GM12878 (cell line): ENCODE data around the gene CCDC9B. TPM values are rescaled to one million over a fixed set of nuclear protein-coding genes. Genes with fewer than 3 reads are reported as not detected.
A peak's percentile ranks its signal among the peaks of the same experiment; 100 is the strongest.

Experiments used
- ATAC-seq: fragments of 200-7000 bp; cut with Tn5 transposase; 3 replicates; pipeline ENCODE4 v1.9.1; 2020; ENCODE audit warnings: mild to moderate bottlenecking, moderate library complexity
- BruUV-seq: library from RNA; stranded (reverse); fragments of 400-500 nt; replicated peaks from 2 replicates; lab custom pipeline; 2021; lab: Mats Ljungman, UMichigan
- CTCF ChIA-PET: fragments of 300-600 bp; sonication (Branson Sonifier 250); formaldehyde crosslinking; extraction: SDS; loops from one replicate; lab custom pipeline; 2021; ENCODE audit warnings: inconsistent platforms; lab: Yijun Ruan, JAX
- POLR2A ChIA-PET: fragments of 350-600 bp; formaldehyde crosslinking; extraction: SDS; loops from one replicate; lab custom pipeline; 2021; ENCODE audit warnings: inconsistent platforms; lab: Charles Lee
- RAD21 ChIA-PET: fragments of 300-600 bp; sonication (Branson Sonifier 250); formaldehyde crosslinking; loops from one replicate; lab custom pipeline; 2023; ENCODE audit warnings: antibody characterized with exemption; ENCODE audit not compliant: unreplicated experiment; lab: Charles Lee
- SMC1A ChIA-PET: fragments of 300-600 bp; sonication (Branson Sonifier 250); formaldehyde crosslinking; loops from one replicate; lab custom pipeline; 2023; ENCODE audit not compliant: unreplicated experiment, uncharacterized antibody; lab: Charles Lee
- DNase-seq: peaks from one replicate; pipeline ENCODE4 v3.0.0-alpha.2; 2011; ENCODE audit warnings: low read depth, low spot score
- FAIRE-seq: peaks from 3 replicates; lab custom pipeline; 2011; peaks lifted over from hg19 to GRCh38; lab: Jason Lieb, UNC
- H2AFZ ChIP-seq: 2 replicates; pipeline ENCODE4 v1.6.0; 2011; ENCODE audit warnings: low read depth, low read length, control low read depth; ENCODE audit not compliant: control insufficient read depth
- H3K27ac ChIP-seq: 2 replicates; pipeline ENCODE4 v1.5.1; 2011; ENCODE audit warnings: control low read depth; ENCODE audit not compliant: control insufficient read depth, insufficient read depth
- H3K27me3 ChIP-seq, 2 experiments: replicated peaks in 1 of 2; 2 replicates each; pipeline versions ENCODE4 v1.6.0 to v1.6.1; 2011; ENCODE audit warnings: low read length in 1 of 2; ENCODE audit not compliant: control insufficient read depth in 2 of 2, insufficient read depth in 2 of 2
- H3K36me3 ChIP-seq, 2 experiments: 2 replicates each; pipeline ENCODE4 v1.5.1; 2011; ENCODE audit warnings: low read length in 1 of 2; ENCODE audit not compliant: control insufficient read depth in 2 of 2, insufficient read depth in 2 of 2
- H3K4me1 ChIP-seq: 2 replicates; pipeline ENCODE4 v1.6.1; 2011; ENCODE audit warnings: mild to moderate bottlenecking, low read length, moderate library complexity, mixed read lengths; ENCODE audit not compliant: control insufficient read depth, insufficient read depth
- H3K4me2 ChIP-seq: 2 replicates; pipeline ENCODE4 v1.6.0; 2011; ENCODE audit warnings: control low read depth; ENCODE audit not compliant: control insufficient read depth, insufficient read depth
- H3K4me3 ChIP-seq: fragments of 200-600 bp; sonication (generic); 2 replicates; pipeline ENCODE4 v1.5.1; 2016
- H3K79me2 ChIP-seq: 2 replicates; pipeline ENCODE4 v1.6.0; 2011; ENCODE audit warnings: low read length; ENCODE audit not compliant: control insufficient read depth, insufficient read depth
- H3K9ac ChIP-seq: 2 replicates; pipeline ENCODE4 v1.8.0; 2011; ENCODE audit warnings: low read length, control low read depth, mixed read lengths; ENCODE audit not compliant: control insufficient read depth, insufficient read depth
- H3K9me3 ChIP-seq: replicated peaks from 3 replicates; pipeline ENCODE4 v1.5.1; 2011; ENCODE audit warnings: mild to moderate bottlenecking, low read length; ENCODE audit not compliant: control insufficient read depth, insufficient read depth
- H4K20me1 ChIP-seq: 2 replicates; pipeline ENCODE4 v1.6.0; 2011; ENCODE audit not compliant: control insufficient read depth, insufficient read depth
- BHLHE40 ChIP-seq, 2 experiments: fragments of 450-650 bp in 1 of 2; IDR thresholded peaks; 2 replicates each; pipeline ENCODE4 v1.6.1; 2011 to 2017; ENCODE audit warnings: low read depth in 2 of 2, borderline replicate concordance in 1 of 2, improper control_type of control experiment in 1 of 2, low read length in 1 of 2, mild to moderate bottlenecking in 1 of 2
- CEBPB ChIP-seq, 2 experiments: fragments of 150-350 bp in 1 of 2; IDR thresholded peaks; 2 replicates each; pipeline ENCODE4 v1.6.1; 2012 to 2014; ENCODE audit warnings: low read depth in 2 of 2, low read length in 2 of 2, borderline replicate concordance in 1 of 2, inconsistent platforms in 1 of 2
- ETV6 ChIP-seq, 2 experiments: fragments of 450-650 bp in 1 of 2; IDR thresholded peaks in 1 of 2; conservative IDR thresholded peaks in 1 of 2; 2 replicates each; pipeline ENCODE4 v1.6.1; 2014; ENCODE audit warnings: antibody characterized with exemption in 1 of 2, borderline replicate concordance in 1 of 2, low read depth in 1 of 2, mild to moderate bottlenecking in 1 of 2, moderate library complexity in 1 of 2
- GATAD2B ChIP-seq: fragments of 450-650 bp; conservative IDR thresholded peaks from 2 replicates; pipeline ENCODE4 v1.6.1; 2017; ENCODE audit warnings: low read depth, mild to moderate bottlenecking, moderate library complexity
- KAT2A ChIP-seq: conservative IDR thresholded peaks from 2 replicates; pipeline ENCODE4 v1.6.1; 2011; ENCODE audit warnings: low read depth, low read length; ENCODE audit not compliant: control insufficient read depth
- NR2C2 ChIP-seq: IDR thresholded peaks from 2 replicates; pipeline ENCODE4 v1.6.1; 2011; ENCODE audit warnings: borderline replicate concordance, low read depth; ENCODE audit not compliant: control insufficient read depth, insufficient read length
- NR2F1 ChIP-seq: fragments of 450-650 bp; conservative IDR thresholded peaks from 2 replicates; pipeline ENCODE4 v1.6.1; 2017; ENCODE audit warnings: mild to moderate bottlenecking
- PAX5 ChIP-seq: IDR thresholded peaks from 2 replicates; pipeline ENCODE4 v1.6.1; 2011; ENCODE audit warnings: low read depth, low read length, borderline replicate concordance
- POLR2A ChIP-seq: IDR thresholded peaks from 2 replicates; pipeline ENCODE4 v1.6.1; 2011; ENCODE audit warnings: low read depth, mild to moderate bottlenecking, low read length
- POLR2AphosphoS5 ChIP-seq: IDR thresholded peaks from 2 replicates; pipeline ENCODE4 v1.6.1; 2011; ENCODE audit warnings: mild to moderate bottlenecking, low read length, inconsistent platforms
- RAD21 ChIP-seq: IDR thresholded peaks from 2 replicates; pipeline ENCODE4 v1.6.1; 2011; ENCODE audit warnings: mild to moderate bottlenecking, low read depth, low read length, moderate library complexity; ENCODE audit not compliant: insufficient read depth
- REST ChIP-seq: IDR thresholded peaks from 2 replicates; pipeline ENCODE4 v1.6.1; 2012; ENCODE audit warnings: mild to moderate bottlenecking, low read depth, low read length
- RUNX3 ChIP-seq: IDR thresholded peaks from 2 replicates; pipeline ENCODE4 v1.6.1; 2012; ENCODE audit warnings: low read length, inconsistent platforms
- SPI1 ChIP-seq: IDR thresholded peaks from 2 replicates; pipeline ENCODE4 v1.6.1; 2011; ENCODE audit warnings: low read depth, mild to moderate bottlenecking, low read length, moderate library complexity, borderline replicate concordance; ENCODE audit not compliant: insufficient read depth
- ZBED1 ChIP-seq: IDR thresholded peaks from 2 replicates; pipeline ENCODE4 v1.6.1; 2016; ENCODE audit warnings: borderline replicate concordance
- ZNF24 ChIP-seq: fragments of 450-650 bp; IDR thresholded peaks from 2 replicates; pipeline ENCODE4 v1.6.1; 2017; ENCODE audit warnings: antibody characterized with exemption, mild to moderate bottlenecking
- WGBS: methylation state at CpG from one replicate; pipeline ENCODE4 v1.1.6; 2016; ENCODE audit warnings: low lambda C conversion rate; ENCODE audit not compliant: insufficient replicate concordance, insufficient coverage; ENCODE audit errors: missing lambda C conversion rate; 5-methylcytosine and 5-hydroxymethylcytosine counted together
- in situ Hi-C: fragments of 300-500 bp; cut with MboI; formaldehyde crosslinking; loops from 9 replicates; pipeline ENCODE4 v1.14.3; 2018; ENCODE audit warnings: mixed read lengths
- intact Hi-C: fragments of 100-400 bp; cut with micrococcal nuclease; formaldehyde crosslinking; loops from one replicate; pipeline ENCODE4 v1.14.2; 2022; ENCODE audit not compliant: unreplicated experiment
- polyA plus RNA-seq, 11 experiments: library from polyadenylated mRNA; depleted of rRNA in 4 of 11; unstranded in 6 of 11; stranded (reverse) in 5 of 11; fragments of >200 nt; fragmentation: Nextera tagmentation in 4 of 11; fragmentation: Illumina TruSeq in 1 of 11; extraction: Ambion mirVana in 4 of 11; extraction: Trizol in 1 of 11; gene quantifications; 1 replicate in 1 of 11; 2 replicates in 10 of 11; pipeline versions ENCODE4 v1.2.1 to v1.2.3, GENCODE V29; 2011 to 2016; ENCODE audit warnings: inconsistent platforms in 2 of 11, missing spikeins in 2 of 11, low read depth in 1 of 11
- total RNA-seq, 4 experiments: library from RNA; depleted of rRNA in 3 of 4; stranded (reverse); fragments of >200 nt in 3 of 4; fragmentation: Illumina TruSeq in 1 of 4; extraction: Trizol in 1 of 4; gene quantifications; 2 replicates each; pipeline versions ENCODE4 v1.2.1 to v1.2.3, GENCODE V29; 2013 to 2021
- TF ChIP-seq, protein P1 (sequence below): fragments of 450-650 bp; IDR thresholded peaks from 2 replicates; pipeline ENCODE4 v1.6.1; 2017; ENCODE audit warnings: low read depth, mild to moderate bottlenecking, moderate library complexity
- TF ChIP-seq, protein P2 (sequence below): IDR thresholded peaks from 2 replicates; pipeline ENCODE4 v1.6.1; 2011; ENCODE audit warnings: borderline replicate concordance, low read depth, mild to moderate bottlenecking, moderate library complexity, mixed read lengths, low read length; ENCODE audit not compliant: insufficient read depth; ENCODE audit errors: extremely low read length

Gene CCDC9B
- total and polyA plus RNA-seq, 10 of the 15 experiments (the other 5 are each of a cell fraction or from before 2014, with no cell fraction given) = 0.01 to 0.08 (median 0.03) TPM; not detected in 6

- no peak overlapping the region for H3K27ac ChIP-seq
- BruUV-seq = no TSS peak
- TF ChIP-seq RUNX3 = no peak
- TF ChIP-seq GATAD2B = no peak
- no peak for TF ChIP-seq KAT2A
- no peak for TF ChIP-seq NR2C2
- no peak for TF ChIP-seq RAD21
- TF ChIP-seq PAX5 = no peak
- no peak for TF ChIP-seq CEBPB (IDR thresholded peaks at IDR 0.05; ENCODE audit: borderline replicate concordance in 1 of 2, low read depth in 2 of 2, low read length in 2 of 2)
- TF ChIP-seq BHLHE40 (IDR thresholded peaks at IDR 0.05; ENCODE audit: borderline replicate concordance in 1 of 2, low read depth in 2 of 2, low read length in 1 of 2) = peak; percentile 21 to 69; a peak in 1 of 4 replicates
- TF ChIP-seq POLR2A = no peak
- TF ChIP-seq NR2F1 = 0 out of 2 replicates have a peak, but pooled peaks have one; percentile 32
- TF ChIP-seq, protein P1, sequence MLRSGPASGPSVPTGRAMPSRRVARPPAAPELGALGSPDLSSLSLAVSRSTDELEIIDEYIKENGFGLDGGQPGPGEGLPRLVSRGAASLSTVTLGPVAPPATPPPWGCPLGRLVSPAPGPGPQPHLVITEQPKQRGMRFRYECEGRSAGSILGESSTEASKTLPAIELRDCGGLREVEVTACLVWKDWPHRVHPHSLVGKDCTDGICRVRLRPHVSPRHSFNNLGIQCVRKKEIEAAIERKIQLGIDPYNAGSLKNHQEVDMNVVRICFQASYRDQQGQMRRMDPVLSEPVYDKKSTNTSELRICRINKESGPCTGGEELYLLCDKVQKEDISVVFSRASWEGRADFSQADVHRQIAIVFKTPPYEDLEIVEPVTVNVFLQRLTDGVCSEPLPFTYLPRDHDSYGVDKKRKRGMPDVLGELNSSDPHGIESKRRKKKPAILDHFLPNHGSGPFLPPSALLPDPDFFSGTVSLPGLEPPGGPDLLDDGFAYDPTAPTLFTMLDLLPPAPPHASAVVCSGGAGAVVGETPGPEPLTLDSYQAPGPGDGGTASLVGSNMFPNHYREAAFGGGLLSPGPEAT = no peak
- TF ChIP-seq ZNF24 = no peak
- TF ChIP-seq, protein P2, sequence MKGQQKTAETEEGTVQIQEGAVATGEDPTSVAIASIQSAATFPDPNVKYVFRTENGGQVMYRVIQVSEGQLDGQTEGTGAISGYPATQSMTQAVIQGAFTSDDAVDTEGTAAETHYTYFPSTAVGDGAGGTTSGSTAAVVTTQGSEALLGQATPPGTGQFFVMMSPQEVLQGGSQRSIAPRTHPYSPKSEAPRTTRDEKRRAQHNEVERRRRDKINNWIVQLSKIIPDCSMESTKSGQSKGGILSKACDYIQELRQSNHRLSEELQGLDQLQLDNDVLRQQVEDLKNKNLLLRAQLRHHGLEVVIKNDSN = peak; percentile 34
- TF ChIP-seq ETV6 (conservative IDR thresholded peaks at IDR 0.05 in 1 of 2, IDR thresholded peaks at IDR 0.05 in 1 of 2; ENCODE audit: borderline replicate concordance in 1 of 2, low read depth in 1 of 2) = no peak
- TF ChIP-seq POLR2AphosphoS5 = no peak
- TF ChIP-seq ZBED1 = no peak
- peak; percentile 93 for TF ChIP-seq SPI1
- TF ChIP-seq REST = no peak
Measured at GRCh38 chr15:40333922-40334492, 6.7 kb downstream of the CCDC9B start.

More at GRCh38 chr15:40333922-40334492, 6.7 kb downstream of the CCDC9B start:
- Histone ChIP-seq H3K4me1 (peaks cover 9% of the 10 kb centered on the region), H3K9ac (peak overlapping the region; percentile 24), H3K36me3 (no peaks in the 10 kb centered on the region), H2AFZ (peak overlapping the region; percentile 73), H4K20me1 (no peaks in the 10 kb centered on the region), H3K4me2 (no peak overlapping the region; the same call in 1 of the 2 replicates), H3K4me3 (no peak overlapping the region), H3K9me3 (no peaks in the 10 kb centered on the region), H3K27me3 (no peaks in the 10 kb centered on the region; a peak in 1 of 4 replicates), H3K79me2 (no peaks in the 10 kb centered on the region)
- ChIA-PET SMC1A (interaction anchor here (1.5 kb wide), 1 partner anchor 13 kb away, joined by 6 read pairs; no protein-coding TSS in a partner anchor), POLR2A (no interaction called here), RAD21 (interaction anchor here (0.7 to 1.5 kb wide), 2 partner anchors 11 to 854 kb away, joined by 3 to 4 read pairs; partner anchors contain the start of gene INAFM2), CTCF (interaction anchor here (0.7 to 13.7 kb wide), 7 partner anchors 9 to 116 kb away, joined by 3 to 336 read pairs (median 8); partner anchors contain the start of genes INAFM2 and PLCB2)
- intact Hi-C loops (no loop called here), in situ Hi-C loops (no loop called here)
- ATAC-seq (peak; percentile 52), FAIRE-seq (peak; percentile 57), DNase-seq (no peak)
- WGBS = 23% methylated on average over 12 of the region's 12 CpGs
